GM18499 (cell line): ENCODE data around the gene RAB6B.

Source experiments
- ATAC-seq: cut with Tn5 transposase; IDR thresholded peaks from one replicate; pipeline ENCODE4 v1.9.1; 2021; ENCODE audit warnings: moderate number of reproducible peaks; ENCODE audit not compliant: insufficient read depth, unreplicated experiment

The RAB6B gene

DNA sequence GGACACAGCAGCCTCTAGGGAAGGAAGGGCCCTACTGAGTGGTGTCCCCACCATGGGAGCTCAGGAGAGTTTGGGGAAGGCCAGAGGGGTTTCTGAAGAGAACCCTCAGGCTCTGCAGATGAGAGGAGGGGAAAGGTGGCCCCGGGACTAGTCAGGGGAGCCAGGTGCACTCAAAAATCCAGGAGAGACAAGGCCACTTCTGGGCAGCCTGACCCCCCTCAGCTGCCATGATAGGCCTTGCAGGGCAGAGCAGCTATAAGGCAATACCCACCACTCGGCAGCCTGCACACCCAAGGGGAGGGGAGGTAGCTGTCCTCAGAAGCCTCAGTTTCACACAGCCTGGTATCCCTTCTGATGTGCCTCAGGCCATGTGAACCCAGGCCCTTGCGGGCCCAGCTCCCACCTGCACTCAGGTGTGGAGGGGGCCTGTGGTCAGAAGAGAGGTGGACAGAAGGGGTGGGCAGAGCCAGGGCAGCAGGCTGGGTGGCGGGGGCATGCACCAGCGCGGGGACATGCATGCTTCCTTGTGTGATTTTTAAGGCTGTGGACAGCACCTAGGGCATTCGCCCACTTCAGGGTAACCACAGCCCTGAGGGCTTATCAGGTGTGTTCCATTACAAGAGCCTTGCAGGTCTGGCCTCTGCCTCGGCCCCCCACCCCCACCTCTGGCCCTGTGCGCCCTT, 55.5 kb downstream of the RAB6B start:
- no peak for ATAC-seq

DNA sequence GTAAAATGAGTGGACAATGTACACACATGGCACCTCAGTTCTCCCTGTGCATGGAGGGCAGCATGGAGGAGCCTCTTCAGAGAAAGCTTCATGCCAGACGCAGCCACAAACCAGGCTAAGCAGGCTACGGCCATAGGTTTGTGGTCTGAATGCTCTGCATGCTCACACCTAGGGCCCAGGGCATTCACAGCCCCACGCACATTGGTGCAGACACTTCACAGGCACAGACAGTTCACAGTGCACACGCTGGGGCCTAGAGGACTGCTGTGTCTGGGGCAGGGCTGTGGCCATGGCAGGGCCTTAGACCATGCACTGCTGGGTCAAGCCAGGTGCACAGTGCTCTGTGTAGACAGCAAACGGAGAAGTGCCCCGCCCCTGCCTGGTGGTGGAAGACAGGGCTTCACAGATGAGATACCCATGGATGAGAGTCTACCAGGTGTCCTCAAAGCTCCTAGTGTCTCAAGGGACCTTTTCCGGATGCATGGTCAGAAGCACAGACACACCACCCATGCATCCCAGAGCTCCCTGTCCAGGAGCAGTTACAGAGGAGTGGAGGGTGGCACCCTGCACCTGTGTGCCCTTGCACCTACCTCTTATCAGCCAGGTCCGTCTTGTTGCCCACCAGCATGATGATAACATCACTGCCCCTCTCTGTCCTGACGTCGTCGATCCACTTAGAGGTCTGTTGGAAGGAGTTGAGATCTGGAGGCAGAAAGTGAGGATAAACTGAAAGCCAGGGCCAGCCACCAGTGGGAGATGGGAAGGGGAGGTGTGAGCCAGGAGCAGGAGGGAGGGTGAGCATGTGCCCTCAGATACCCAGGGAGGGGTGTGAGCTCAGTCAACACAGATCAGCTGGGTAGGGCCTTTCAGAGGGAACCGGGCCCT, 56.5 kb downstream of the RAB6B start:
- no peak for ATAC-seq

DNA sequence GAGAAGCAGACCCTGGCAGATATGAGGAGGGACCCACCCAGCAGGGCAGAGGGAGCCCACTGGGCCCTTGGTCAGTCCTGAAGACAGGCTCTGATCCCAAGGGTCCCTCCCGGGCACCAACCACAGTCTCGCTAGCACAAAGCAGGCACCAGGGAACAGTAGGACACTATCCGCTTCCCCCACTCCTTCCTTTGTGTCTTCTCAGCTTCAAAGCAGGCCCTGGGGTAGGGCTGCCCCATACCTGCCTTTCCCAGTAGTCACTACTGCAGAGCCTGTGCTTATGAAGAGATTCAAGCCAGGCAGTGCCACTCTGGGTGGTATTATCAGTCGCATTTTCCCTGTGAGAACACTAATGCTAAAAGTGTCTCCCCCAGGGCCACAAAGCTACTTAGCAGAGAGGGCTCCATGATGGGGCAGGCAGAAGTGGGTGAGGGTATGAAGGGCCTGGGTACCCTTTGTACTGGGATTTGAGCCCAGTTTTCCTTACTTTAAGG, 57.3 kb downstream of the RAB6B start:
- no peak for ATAC-seq

DNA sequence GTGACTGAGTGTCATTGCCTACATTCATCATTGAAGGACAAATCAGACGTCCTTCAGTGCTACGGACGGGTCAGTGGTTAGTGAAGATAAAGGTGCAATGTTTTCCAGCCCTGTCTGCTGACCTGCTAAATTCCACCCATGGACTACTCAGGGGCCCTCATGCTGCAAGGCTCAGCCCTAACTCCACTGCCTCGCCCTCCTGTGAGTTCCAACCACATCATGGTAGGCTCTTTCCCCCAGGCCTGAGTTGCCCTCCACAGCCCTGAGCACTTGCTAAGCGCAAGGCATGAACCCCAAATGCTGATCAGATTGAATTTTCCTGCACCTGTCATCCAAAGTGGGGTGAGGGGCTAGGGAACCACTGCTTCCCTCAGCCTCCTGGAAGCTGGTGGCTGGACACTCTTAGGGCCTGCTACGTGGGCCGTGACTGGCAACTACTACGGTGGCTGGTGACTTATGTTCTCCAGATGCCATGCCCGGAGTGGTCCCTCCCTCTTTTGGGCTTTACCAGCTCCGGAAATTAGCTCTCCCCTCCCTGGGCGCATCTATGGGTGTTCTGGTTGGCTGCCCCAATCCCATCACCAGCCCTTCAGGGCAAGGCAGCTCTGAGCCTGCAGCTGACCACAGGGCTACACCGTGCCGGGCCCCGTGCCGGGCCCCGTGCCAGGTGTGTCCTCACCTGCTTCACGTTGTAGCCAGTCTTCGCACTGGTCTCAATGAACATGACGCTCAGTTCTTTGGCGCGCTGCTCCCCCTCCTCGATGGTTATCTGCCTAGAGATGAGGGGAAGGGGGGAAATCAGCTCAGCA, 58.0 kb downstream of the RAB6B start:
- no peak for ATAC-seq

DNA sequence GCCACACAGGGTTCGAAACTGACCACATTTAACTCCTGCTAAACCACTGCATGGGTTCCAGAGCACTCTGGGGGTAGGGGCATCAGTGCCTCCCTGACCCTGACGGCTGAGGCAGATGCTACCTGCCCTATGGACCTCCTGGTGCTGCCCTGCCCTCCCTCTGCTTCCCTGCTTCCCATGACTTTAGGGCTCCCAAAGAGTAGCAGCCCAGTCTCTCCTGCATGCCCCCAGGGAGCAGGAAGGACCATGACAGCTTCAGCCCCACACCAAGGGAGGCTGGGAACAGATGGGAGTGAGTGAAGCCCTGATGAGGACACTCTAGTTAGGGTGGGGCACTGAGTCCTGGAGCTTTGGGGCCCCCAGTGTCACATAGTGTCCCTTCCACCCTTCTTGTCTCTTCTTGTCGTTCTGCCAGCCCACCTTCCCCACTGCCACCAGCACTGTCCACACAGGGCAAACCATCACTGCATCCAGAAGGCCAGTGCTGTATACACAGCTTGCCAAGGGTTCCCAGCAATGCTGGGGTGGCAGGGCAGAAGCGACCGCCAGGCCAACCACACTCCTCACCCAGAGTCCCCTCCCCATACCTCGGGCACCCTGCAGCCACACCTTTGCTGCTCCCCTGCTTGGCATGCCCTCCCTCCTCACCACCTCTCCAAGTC, 59.1 kb downstream of the RAB6B start:
- ATAC-seq = no peak

DNA sequence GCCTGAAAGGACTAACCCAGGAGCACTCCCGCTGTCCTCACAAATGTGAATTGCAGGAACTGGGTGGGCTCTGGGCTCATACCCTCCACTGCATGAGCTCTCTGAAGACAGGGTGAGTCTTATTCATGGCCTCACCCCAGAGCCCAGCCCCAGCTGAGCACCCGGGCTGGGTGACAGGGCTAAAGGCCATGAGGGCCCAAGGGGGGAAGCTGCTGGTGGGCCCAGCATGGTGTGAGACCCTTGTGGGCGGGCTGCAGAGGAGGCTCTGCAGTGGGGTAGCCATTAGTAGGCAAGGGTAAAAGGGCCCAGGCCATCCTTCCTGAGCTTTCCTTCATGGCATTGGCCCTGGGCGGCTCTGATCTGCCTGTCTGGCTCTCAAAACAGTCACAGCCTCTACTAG, 59.7 kb downstream of the RAB6B start:
- ATAC-seq = no peak

DNA sequence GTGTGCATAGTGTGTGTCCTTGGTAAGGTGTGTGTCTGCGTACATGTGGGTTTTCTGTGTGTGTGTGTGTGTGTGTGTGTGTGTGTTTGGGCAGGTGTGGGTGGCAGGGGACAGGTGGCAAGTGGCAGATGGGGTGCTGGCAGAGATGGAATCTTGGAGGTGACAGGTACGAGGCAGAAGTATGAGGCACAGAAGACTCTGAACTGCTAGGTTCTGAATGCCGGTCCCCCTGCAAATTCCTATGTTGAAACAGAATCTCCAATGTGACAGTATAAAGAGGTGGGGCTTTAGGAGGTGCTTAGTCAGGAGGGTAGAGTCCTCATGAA, 60.3 kb downstream of the RAB6B start:
- ATAC-seq = no peak

DNA sequence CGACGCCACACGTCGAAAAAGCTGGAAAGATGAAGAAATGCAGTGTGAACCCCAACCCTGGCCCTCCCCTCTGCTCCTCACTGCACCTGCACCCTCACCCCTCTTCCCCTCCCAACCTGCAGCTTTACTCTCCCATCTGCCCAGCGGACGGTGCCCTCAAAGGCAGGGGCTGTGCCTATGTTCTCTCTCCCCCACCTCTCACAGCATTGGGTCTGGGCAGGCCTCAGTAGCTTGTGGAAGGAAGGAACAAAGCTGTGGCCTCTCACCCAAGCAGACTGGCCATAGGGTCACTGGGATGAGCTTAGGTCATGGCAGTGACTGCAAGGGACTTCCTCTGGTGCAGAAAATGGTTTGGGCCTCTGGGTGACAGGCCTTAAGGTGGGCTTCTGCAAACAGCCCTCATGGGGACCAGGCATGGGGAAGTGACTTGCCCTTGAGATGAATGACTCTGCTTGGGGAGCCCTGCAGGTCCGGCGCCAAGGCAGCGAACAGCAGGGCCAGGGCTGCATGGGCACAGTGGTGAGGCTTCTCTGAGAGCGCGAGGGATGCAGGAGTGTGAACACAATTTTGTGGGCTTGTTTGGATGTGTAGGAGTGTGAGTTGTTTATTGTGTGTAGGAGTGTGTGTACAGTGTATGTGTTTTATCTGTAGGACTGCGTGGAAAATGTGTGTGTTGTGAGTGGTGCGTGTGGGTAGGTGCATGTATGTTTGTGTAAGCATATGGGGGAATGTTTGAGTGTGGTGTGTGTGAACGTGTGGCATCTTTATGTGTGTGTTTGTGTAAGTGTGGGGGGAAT, 60.9 kb downstream of the RAB6B start:
- ATAC-seq = no peak

DNA sequence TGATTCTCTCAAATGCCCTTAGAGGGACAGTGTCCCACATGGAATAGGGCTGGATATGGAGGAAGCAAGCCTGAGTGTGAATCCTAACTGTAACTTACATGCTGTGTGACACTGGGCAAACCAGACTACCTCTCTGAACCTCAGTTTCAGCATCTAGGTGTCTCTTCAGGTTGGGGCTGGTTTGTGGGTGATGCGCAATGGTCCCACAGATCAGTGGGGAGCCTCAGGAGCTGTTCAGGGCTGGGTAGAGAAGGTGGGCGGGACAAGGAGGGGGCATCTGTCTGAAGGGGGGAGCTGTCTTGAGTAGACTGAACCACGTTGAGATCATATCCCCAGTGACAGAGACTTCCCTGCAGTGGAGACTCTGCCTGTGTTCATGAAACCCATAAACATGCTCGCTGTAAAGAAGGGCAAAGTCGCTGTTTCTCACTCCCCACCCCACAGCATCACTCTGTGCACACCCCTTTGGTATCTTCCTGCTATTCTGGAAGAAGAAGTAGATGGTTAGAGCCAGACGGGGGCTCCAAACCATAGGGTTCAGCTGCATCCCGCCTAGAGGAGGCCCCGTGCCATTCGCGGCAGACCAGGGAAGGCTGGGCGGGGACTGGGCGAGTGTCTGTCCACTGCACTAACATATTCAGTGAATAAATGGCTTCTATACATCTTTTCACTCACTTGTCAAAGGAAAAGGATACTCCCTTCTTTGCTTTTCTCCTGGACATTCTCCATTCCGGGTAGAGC, 61.6 kb downstream of the RAB6B start:
- no peak for ATAC-seq

DNA sequence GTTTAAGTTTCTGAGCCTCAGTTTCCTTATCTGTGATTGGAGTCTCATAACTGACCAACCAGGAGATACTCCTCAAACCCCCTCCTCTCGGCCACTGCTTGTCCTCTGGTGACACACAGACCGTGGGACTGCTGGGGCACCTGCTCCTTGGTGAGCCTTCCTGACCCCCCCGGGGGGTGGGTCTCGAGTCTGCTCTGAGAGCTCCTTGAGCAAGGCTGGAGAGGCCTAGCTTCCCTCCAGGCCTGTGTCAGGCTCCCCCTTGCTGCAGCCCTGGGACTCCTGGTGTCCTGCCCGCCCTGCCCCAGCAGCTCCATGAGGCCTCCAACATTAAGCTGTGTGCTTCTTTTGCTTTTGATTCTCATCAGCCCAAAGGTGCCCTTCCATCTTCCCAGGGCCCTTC, 62.4 kb downstream of the RAB6B start:
- no peak for ATAC-seq

DNA sequence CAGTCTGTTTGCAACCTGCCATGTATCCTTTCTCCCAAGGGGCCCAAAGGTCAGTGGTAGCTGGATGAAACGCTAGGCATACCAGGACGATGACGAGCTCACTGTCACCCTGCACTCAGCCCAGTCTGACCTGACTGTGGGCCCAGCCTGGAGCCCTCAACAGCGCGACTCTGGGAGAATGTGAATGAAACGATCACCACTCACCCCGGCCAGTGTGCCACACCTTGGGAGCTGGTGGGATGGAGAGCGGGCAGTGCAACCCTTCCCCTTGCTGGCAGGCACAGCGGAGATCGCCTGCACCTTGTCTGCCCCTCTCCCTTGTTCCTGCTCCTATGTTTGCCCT, 62.9 kb downstream of the RAB6B start:
- ATAC-seq = no peak

DNA sequence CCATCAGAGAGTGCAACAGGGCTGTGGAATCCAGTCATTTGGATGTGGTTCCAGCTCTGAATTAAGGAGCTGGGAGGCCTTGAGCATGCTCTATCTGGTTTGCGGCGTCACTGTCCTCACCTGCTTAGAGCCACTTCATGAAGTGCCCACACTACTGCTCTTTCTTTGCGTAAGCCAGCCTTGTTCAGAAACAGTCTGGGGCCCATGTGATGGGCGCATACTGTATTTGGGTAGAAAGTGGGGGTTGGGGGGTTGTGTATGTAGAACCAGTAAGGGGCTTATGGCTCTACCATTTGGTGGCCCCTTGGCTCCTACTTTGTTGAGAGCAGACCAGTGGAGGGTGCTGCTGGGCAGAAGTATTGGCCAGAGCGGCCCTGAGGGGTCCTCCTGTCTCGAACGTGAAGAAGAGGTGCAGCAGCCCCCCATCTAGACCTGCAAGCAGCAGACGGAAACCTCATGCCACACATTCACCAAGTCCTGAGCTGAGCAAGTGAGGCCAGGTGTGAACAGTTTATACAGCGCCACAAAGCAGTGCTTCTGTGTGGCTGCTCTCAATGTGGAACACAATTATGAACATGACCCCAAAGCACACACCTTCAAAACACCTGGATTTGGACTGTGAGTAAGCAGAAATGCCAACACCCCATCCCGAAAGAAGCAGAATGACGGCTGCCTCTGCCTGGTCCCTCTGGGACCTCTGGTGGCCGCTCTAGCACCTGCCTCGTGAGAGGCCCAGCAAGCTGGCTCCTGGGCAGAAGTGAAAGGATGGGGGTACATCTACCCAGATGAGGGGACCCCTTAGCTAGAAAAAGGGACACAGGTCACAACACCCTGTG, 63.5 kb downstream of the RAB6B start:
- no peak for ATAC-seq

DNA sequence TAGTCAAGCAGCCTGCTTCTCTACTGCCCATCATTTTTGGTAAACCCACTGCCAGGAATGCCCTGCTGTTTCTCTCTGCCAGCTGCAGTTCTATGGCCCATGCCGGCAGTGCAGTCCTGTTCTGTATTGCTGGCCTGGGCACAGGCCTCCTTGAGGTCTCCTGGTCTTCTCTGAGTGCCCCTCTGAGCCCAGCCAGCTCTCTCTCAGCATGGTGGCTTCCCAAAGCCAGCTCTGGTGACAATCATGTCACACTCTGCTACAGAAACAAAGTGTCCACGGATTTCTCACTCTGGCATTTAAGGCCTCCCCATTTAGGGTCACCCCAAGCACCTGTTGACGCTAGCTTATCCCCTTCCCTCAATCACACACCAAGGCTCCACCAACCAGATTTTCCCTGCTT, 65.6 kb downstream of the RAB6B start:
- no peak for ATAC-seq

DNA sequence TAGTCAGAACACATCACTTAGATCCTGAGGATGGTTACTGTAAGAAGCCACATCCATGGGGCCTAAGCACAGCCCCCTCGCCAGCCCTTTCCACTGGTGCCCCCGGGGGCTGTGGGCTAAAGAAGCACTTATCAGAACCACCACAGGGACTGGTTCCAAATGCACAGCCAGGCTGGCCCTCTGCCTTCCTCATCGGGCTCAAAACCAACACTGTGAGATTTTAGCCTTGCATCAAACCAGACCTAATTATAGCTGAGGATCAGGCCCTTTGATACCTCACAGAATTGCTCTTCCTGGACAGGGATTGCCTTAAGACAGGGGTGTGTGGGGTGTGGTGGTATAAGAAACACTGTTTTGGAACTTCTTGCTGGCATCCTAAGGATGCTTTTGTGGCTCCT, 66.4 kb downstream of the RAB6B start:
- ATAC-seq = no peak

DNA sequence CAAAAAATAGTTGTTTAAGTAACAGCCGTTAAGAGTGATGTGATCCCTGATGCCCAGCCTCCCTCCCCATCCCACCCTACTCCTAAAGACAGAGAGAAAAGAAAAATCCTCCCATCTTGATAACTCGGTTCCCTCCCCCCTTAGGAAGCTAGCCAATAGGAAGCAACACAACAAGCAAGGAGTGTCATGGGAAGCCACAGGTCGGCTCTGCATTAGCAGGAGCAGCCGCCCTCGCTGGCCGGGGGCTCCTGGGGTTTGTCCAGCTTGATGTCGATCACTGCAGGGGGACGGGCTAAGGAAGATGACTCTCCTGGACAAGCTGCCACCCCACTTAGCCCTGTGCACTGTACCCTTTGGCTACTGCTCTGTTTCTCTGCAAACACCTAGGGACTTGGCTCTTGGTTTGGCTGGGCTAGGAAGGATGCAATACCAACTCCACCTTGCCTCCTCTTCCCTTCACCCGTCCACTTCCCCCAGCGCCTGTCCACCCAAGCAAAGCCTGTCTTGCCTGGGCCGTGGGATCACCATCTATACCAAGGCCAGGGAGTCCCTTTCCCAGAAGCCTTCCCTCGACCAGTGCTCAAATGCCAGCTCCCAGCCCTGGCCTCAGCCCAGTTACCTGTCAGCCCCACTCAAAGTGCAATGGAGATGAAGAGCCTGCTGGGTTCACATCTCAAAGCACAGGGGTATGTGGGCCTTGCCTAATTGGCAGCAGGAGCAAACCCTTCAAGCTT, 66.9 kb downstream of the RAB6B start:
- no peak for ATAC-seq

DNA sequence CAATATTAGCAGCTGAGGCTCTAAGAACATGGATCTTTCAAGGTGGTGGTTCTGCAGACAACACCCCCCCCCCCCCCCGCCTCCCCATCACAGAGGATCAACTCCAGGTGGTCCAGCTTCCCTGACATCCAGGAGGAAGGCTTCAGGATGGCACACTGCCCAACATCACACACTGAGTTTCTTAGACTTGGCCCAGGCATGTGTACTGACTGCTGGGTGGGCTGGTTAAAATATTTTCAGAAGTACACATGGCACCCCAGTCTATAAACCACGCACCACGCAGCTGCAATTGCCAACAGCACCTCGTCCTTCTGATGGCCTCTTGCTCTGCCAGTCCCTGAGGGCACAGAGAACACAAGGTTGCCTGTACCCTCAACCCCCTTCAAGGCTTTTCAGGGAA, 68.0 kb downstream of the RAB6B start:
- no peak for ATAC-seq

DNA sequence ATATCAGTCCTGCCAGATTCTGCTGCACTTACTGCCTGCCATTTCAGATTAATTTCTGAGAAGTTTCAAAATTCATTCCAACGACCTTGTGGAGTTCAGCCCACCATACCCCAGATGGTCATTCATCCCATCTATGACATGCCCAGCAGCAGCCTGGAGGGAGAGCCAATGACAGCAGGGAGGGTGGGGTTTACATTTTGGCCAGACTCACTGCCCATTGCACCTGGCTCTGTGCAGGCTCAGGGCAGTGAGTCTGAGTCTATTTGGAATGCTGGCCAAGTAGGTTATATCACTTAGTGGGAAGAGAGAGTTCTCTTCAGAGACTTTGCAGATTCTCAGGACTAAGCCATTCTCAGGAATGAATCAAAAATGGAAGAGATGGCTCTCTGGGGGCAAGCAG, 68.5 kb downstream of the RAB6B start:
- ATAC-seq = no peak
